HFFc6 (cell line): ENCODE data around the gene BOK. TPM values are rescaled to one million over a fixed set of nuclear protein-coding genes. Genes with fewer than 3 reads are reported as not detected.

Experiments used
- DNase-seq: peaks from one replicate; pipeline ENCODE4 v3.0.0-alpha.2; 2018
- H3K27ac Mint-ChIP-seq: 2 replicates; pipeline ENCODE4 v1.8.0; 2020; ENCODE audit warnings: mild to moderate bottlenecking, mixed read lengths
- H3K27me3 Mint-ChIP-seq: 2 replicates; pipeline ENCODE4 v1.8.0; 2021; ENCODE audit warnings: mild to moderate bottlenecking, moderate library complexity, mixed read lengths; ENCODE audit not compliant: insufficient read depth
- H3K36me3 Mint-ChIP-seq: 2 replicates; pipeline ENCODE4 v1.8.0; 2021; ENCODE audit warnings: low read depth, mixed read lengths
- H3K4me1 Mint-ChIP-seq: 2 replicates; pipeline ENCODE4 v1.8.0; 2020; ENCODE audit warnings: low read depth, mixed read lengths
- H3K4me3 Mint-ChIP-seq: 2 replicates; pipeline ENCODE4 v1.8.0; 2020; ENCODE audit warnings: mild to moderate bottlenecking, moderate library complexity, mixed read lengths
- H3K9me3 Mint-ChIP-seq: 2 replicates; pipeline ENCODE4 v1.8.0; 2020; ENCODE audit warnings: mild to moderate bottlenecking, mixed read lengths
- CTCF ChIP-seq: fragments of 200-600 bp; sonication (generic); IDR thresholded peaks from 2 replicates; pipeline ENCODE4 v1.5.0; 2021; ENCODE audit warnings: antibody characterized with exemption, mild to moderate bottlenecking
- total RNA-seq, 6 experiments: library from RNA; stranded (reverse); fragmentation: NEBNext Ultra II Directional; extraction: Animal tissue kit (Norgen Biotek cat#: 25700); gene quantifications; 2 replicates in 1 of 6; 3 replicates in 5 of 6; pipeline ENCODE4 v1.2.3, GENCODE V29; 2021

The BOK gene
- total RNA-seq, 6 experiments from 2014 or later: 26.3 to 42.4 (median 29.1) TPM

- no peak for TF ChIP-seq CTCF
- H3K27me3 Mint-ChIP-seq: peaks cover 2% of the 10 kb centered on the region
- H3K4me1 Mint-ChIP-seq: peaks cover 34% of the 10 kb centered on the region
- H3K9me3 Mint-ChIP-seq: no peaks in the 10 kb centered on the region
- DNase-seq: no peak
- H3K27ac Mint-ChIP-seq: no peak overlapping the region; the same call in 1 of the 2 replicates
- H3K36me3 Mint-ChIP-seq: peaks cover 4% of the 10 kb centered on the region
- H3K4me3 Mint-ChIP-seq: no peak overlapping the region
These were observed 54.7 kb downstream of the BOK start for GRCh38 chr2:241613017-241613780.

- no peak for TF ChIP-seq CTCF
- H3K36me3 Mint-ChIP-seq: peaks cover 17% of the 10 kb centered on the region
These were observed 56.5 kb downstream of the BOK start for GRCh38 chr2:241615041-241615440.

GRCh38 chr2:241615522-241616052, 57.0 kb downstream of the BOK start:
- H3K4me1 Mint-ChIP-seq: peaks cover 21% of the 10 kb centered on the region
- DNase-seq: no peak
- no peak for TF ChIP-seq CTCF
- peaks cover 20% of the 10 kb centered on the region for H3K36me3 Mint-ChIP-seq
- no peaks in the 10 kb centered on the region; the same call in 1 of the 2 replicates for H3K27me3 Mint-ChIP-seq
- H3K4me3 Mint-ChIP-seq: no peak overlapping the region
- no peak overlapping the region for H3K27ac Mint-ChIP-seq
- H3K9me3 Mint-ChIP-seq: peaks cover 4% of the 10 kb centered on the region

More at GRCh38 chr2:241615041-241615440, 56.5 kb downstream of the BOK start:
- no peaks in the 10 kb centered on the region; the same call in 1 of the 2 replicates for H3K27me3 Mint-ChIP-seq
- DNase-seq: no peak
- H3K9me3 Mint-ChIP-seq: no peaks in the 10 kb centered on the region; the same call in 1 of the 2 replicates
- no peak overlapping the region for H3K4me3 Mint-ChIP-seq
- H3K4me1 Mint-ChIP-seq: peaks cover 23% of the 10 kb centered on the region
- no peak overlapping the region for H3K27ac Mint-ChIP-seq

DNA sequence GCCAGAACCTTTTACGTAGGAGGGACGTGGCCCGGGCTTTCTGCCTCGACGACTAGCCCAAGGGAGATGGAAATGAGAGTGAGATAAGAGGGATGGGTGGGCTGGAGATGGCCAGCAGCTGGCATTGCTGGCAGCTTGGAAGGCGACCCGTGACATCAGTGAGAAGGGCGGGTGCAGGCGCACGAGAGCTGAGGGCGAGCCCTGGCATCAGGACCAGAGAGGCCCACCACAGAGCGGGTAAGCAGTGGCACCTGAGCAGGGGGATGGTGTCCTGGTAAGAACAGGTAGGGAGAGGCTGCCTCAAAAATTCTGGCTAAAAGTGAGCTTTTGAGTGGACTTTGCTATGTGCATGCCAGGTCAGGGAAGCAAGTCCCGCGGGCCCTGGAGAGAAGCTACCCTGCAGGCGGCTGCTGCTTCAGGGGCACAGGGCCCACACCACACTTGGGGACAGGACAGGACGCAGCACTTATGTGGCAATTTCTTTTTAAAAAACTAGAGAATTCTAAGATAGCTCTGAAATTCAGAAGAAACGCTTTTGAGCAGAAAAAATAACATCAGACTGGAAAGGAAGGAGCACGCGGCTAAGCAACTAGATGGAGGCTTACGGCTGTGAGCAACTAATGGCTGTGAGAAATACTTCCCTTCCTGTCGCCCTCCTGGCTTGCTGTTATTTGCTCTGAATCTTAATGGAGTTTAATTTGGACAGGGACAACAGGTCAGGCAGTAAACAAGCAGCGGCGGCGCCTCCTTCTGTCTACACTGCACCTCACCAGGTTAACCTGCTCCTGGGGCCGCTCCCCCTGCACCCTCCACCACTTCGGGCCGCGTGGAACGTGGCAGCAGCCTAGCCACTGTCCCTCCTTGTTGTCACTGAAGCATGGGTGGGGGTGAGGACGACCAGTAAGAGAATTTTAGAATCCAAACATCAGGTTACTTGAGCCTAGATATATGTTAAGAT, 57.9 kb downstream of the BOK start:
- H3K27me3 Mint-ChIP-seq: no peaks in the 10 kb centered on the region; the same call in 1 of the 2 replicates
- no peak overlapping the region for H3K27ac Mint-ChIP-seq
- peaks cover 27% of the 10 kb centered on the region for H3K36me3 Mint-ChIP-seq
- peaks cover 18% of the 10 kb centered on the region for H3K4me1 Mint-ChIP-seq
- no peak for TF ChIP-seq CTCF
- no peak for DNase-seq
- H3K9me3 Mint-ChIP-seq: peaks cover 9% of the 10 kb centered on the region
- H3K4me3 Mint-ChIP-seq: no peak overlapping the region

- H3K4me1 Mint-ChIP-seq: peaks cover 8% of the 10 kb centered on the region
- no peak for DNase-seq
- H3K36me3 Mint-ChIP-seq: peaks cover 32% of the 10 kb centered on the region
- no peaks in the 10 kb centered on the region; the same call in 1 of the 2 replicates for H3K27me3 Mint-ChIP-seq
- no peak overlapping the region for H3K4me3 Mint-ChIP-seq
- no peak overlapping the region; the same call in 1 of the 2 replicates for H3K27ac Mint-ChIP-seq
- TF ChIP-seq CTCF: no peak
- H3K9me3 Mint-ChIP-seq: peaks cover 13% of the 10 kb centered on the region
These were observed 59.0 kb downstream of the BOK start for GRCh38 chr2:241617431-241618154.
